GM23338 (cell line): ENCODE data around the gene PTPRN2. TPM values are rescaled to one million over a fixed set of nuclear protein-coding genes. Genes with fewer than 3 reads are reported as not detected.

Source experiments
- ATAC-seq: fragments of 200-7000 bp; cut with Tn5 transposase; 3 replicates; pipeline ENCODE4 v1.9.1; 2020
- DNase-seq: peaks from one replicate; pipeline ENCODE4 v3.0.0-alpha.2; 2015; ENCODE audit warnings: low spot score
- H2AFZ ChIP-seq: fragments of 200-600 bp; sonication (generic); 2 replicates; pipeline ENCODE4 v1.8.0; 2016; ENCODE audit warnings: antibody characterized with exemption, mild to moderate bottlenecking, moderate library complexity
- H3F3A ChIP-seq: fragments of 200-600 bp; sonication (generic); replicated peaks from 2 replicates; pipeline ENCODE4 v1.8.0; 2017; ENCODE audit warnings: antibody characterized with exemption, mixed run types, low read depth
- H3K27ac ChIP-seq: fragments of 200-600 bp; sonication (generic); 2 replicates; pipeline ENCODE4 v1.6.1; 2016; ENCODE audit warnings: low read depth
- H3K27me3 ChIP-seq: fragments of 200-600 bp; sonication (generic); 2 replicates; pipeline ENCODE4 v1.8.0; 2016; ENCODE audit warnings: mild to moderate bottlenecking, mixed run types, moderate library complexity; ENCODE audit not compliant: insufficient read depth
- H3K36me3 ChIP-seq: fragments of 200-600 bp; sonication (generic); 2 replicates; pipeline ENCODE4 v1.8.0; 2016; ENCODE audit warnings: mild to moderate bottlenecking; ENCODE audit not compliant: insufficient read depth
- H3K4me1 ChIP-seq: fragments of 200-600 bp; sonication (generic); 2 replicates; pipeline ENCODE4 v1.8.0; 2016; ENCODE audit warnings: mild to moderate bottlenecking, moderate library complexity; ENCODE audit not compliant: insufficient read depth
- H3K4me2 ChIP-seq: fragments of 200-600 bp; sonication (generic); 2 replicates; pipeline ENCODE4 v1.7.1; 2017; ENCODE audit warnings: mixed run types
- H3K4me3 ChIP-seq: fragments of 200-600 bp; sonication (generic); 2 replicates; pipeline ENCODE4 v1.6.1; 2016; ENCODE audit warnings: mixed run types
- H3K79me2 ChIP-seq: fragments of 200-600 bp; sonication (generic); replicated peaks from 2 replicates; pipeline ENCODE4 v1.8.0; 2017; ENCODE audit warnings: mild to moderate bottlenecking; ENCODE audit not compliant: insufficient read depth
- H3K9me2 ChIP-seq: fragments of 200-600 bp; sonication (generic); 2 replicates; pipeline ENCODE4 v1.8.0; 2017; ENCODE audit not compliant: insufficient read depth
- H4K20me1 ChIP-seq: fragments of 200-600 bp; sonication (generic); replicated peaks from 2 replicates; pipeline ENCODE4 v1.8.0; 2017; ENCODE audit warnings: mild to moderate bottlenecking; ENCODE audit not compliant: insufficient read depth
- H3K27ac Mint-ChIP-seq: 2 replicates; pipeline ENCODE4 v1.8.0; 2020; ENCODE audit warnings: inconsistent platforms, mild to moderate bottlenecking, moderate library complexity, mixed read lengths
- H3K27me3 Mint-ChIP-seq: 3 replicates; pipeline ENCODE4 v1.8.0; 2022; ENCODE audit warnings: low read depth, mild to moderate bottlenecking, moderate library complexity, mixed read lengths, inconsistent platforms; ENCODE audit not compliant: insufficient read depth, poor library complexity
- H3K36me3 Mint-ChIP-seq: 3 replicates; pipeline ENCODE4 v1.8.0; 2021; ENCODE audit warnings: low read depth, mild to moderate bottlenecking, inconsistent platforms, moderate library complexity, mixed read lengths
- H3K4me1 Mint-ChIP-seq: 3 replicates; pipeline ENCODE4 v1.8.0; 2020; ENCODE audit warnings: mild to moderate bottlenecking, inconsistent platforms, mixed read lengths
- H3K4me3 Mint-ChIP-seq: 3 replicates; pipeline ENCODE4 v1.8.0; 2021; ENCODE audit warnings: moderate library complexity, mild to moderate bottlenecking, inconsistent platforms, mixed read lengths
- H3K9me3 Mint-ChIP-seq: 3 replicates; pipeline ENCODE4 v1.8.0; 2020; ENCODE audit warnings: moderate library complexity, mild to moderate bottlenecking, inconsistent platforms, mixed read lengths
- CREB1 ChIP-seq: fragments of 250-450 bp; sonication (Bioruptor Pico); IDR thresholded peaks from 2 replicates; pipeline ENCODE4 v1.5.0; 2020; ENCODE audit warnings: low read depth, mild to moderate bottlenecking, moderate library complexity
- EZH2 ChIP-seq: fragments of 200-600 bp; sonication (generic); IDR thresholded peaks from one replicate; pipeline ENCODE4 v1.8.0; 2017; ENCODE audit warnings: antibody characterized with exemption, mild to moderate bottlenecking, low read depth; ENCODE audit not compliant: unreplicated experiment
- EZH2phosphoT487 ChIP-seq: fragments of 200-600 bp; sonication (generic); IDR thresholded peaks from one replicate; pipeline ENCODE4 v1.8.1; 2018; ENCODE audit warnings: antibody characterized with exemption; ENCODE audit not compliant: unreplicated experiment
- JUNB ChIP-seq: IDR thresholded peaks from one replicate; pipeline ENCODE4 v1.6.1; 2016; ENCODE audit warnings: antibody characterized with exemption; ENCODE audit not compliant: unreplicated experiment
- NANOG ChIP-seq: IDR thresholded peaks from 2 replicates; pipeline ENCODE4 v1.6.1; 2016; ENCODE audit warnings: antibody characterized with exemption, borderline replicate concordance
- POLR2AphosphoS5 ChIP-seq: IDR thresholded peaks from 2 replicates; pipeline ENCODE4 v1.6.1; 2016; ENCODE audit warnings: antibody characterized with exemption, low read depth
- STAT1 ChIP-seq: IDR thresholded peaks from one replicate; pipeline ENCODE4 v1.6.1; 2016; ENCODE audit warnings: antibody characterized with exemption; ENCODE audit not compliant: unreplicated experiment
- ZNF114 ChIP-seq: fragments of 250-450 bp; sonication (Bioruptor Pico); IDR thresholded peaks from 2 replicates; pipeline ENCODE4 v1.5.0; 2020; ENCODE audit warnings: mild to moderate bottlenecking, moderate library complexity
- ZNF331 ChIP-seq: fragments of 250-450 bp; sonication (Bioruptor Pico); IDR thresholded peaks from 2 replicates; pipeline ENCODE4 v1.5.0; 2020; ENCODE audit warnings: low read depth, mild to moderate bottlenecking, moderate library complexity
- polyA plus RNA-seq: library from polyadenylated mRNA; unstranded; fragments of >200 nt; fragmentation: Nextera tagmentation; extraction: Ambion mirVana; gene quantifications from 2 replicates; pipeline ENCODE4 v1.2.1, GENCODE V29; 2016
- total RNA-seq: library from RNA; depleted of rRNA; stranded (reverse); fragments of >200 nt; shearing (Covaris generic); gene quantifications from 2 replicates; pipeline ENCODE4 v1.2.3, GENCODE V29; 2014
- TF ChIP-seq, protein P1 (sequence below): fragments of 250-450 bp; sonication (Bioruptor Pico); IDR thresholded peaks from 2 replicates; pipeline ENCODE4 v1.5.0; 2020; ENCODE audit warnings: mild to moderate bottlenecking, moderate library complexity
- TF ChIP-seq, protein P2 (sequence below): IDR thresholded peaks from one replicate; pipeline ENCODE4 v1.6.1; 2018; ENCODE audit warnings: antibody characterized with exemption; ENCODE audit not compliant: unreplicated experiment
- TF ChIP-seq, protein P3 (sequence below): IDR thresholded peaks from 2 replicates; pipeline ENCODE4 v1.6.1; 2016; ENCODE audit warnings: antibody characterized with exemption
- TF ChIP-seq, protein P4 (sequence below), 2 experiments: fragments of 200-600 bp in 1 of 2; sonication (generic) in 1 of 2; conservative IDR thresholded peaks; 2 replicates each; pipeline versions ENCODE4 v1.5.1 to v1.6.1; 2016 to 2017; ENCODE audit warnings: antibody characterized with exemption in 2 of 2, low read depth in 2 of 2, mild to moderate bottlenecking in 2 of 2, moderate library complexity in 1 of 2

Gene PTPRN2
- total and polyA plus RNA-seq, 2 experiments from 2014 or later: 0.87 to 4.0 TPM

DNA sequence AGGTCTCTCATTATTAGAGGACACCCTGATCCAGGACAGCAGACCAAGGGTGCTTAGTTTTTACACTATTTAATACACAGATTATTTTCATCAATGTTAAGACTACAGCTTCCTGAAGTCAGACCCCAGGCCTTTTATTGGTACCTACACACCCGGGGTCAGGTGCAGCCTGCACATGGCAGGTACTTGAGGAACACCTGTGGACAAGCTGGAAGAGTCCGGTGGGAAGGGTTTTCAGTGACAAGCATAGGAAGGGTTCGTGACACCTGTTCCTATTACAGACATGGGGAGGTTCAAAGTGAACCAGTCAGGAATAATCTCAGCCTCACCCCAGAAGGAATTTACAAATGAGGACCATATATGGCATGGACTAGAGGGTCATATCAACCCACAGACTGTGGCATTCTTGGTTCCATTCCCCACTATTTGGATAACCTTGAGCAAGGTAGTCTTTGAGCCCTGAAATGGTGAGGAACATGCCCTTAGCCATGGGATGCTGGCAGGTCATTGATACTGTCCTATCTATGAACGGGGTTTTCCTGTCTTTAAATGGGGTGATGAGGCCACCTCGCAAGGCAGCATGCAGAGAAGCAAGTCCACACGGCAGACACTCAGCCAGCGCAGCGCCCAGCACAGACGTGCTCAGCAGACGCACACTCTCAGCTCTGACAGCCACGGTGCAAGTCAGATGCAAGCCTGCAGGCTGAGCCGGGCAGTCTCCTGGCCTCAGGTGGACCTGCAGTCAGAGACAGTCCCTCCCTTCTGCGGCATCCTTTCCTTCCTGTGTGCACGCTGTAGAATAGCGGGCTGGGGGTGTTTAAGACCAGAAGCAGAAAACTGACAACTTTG is 624.9 kb downstream of the PTPRN2 start:
- no peak for DNase-seq
- Histone ChIP-seq H3K4me2 (no peak overlapping the region), H3F3A (no peaks in the 10 kb centered on the region), H3K4me1 (no peaks in the 10 kb centered on the region), H3K36me3 (peaks cover 3% of the 10 kb centered on the region), H2AFZ (no peak overlapping the region), H3K27ac (no peak overlapping the region), H3K4me3 (no peak overlapping the region), H3K9me2 (no peaks in the 10 kb centered on the region), H3K79me2 (no peaks in the 10 kb centered on the region), H4K20me1 (no peaks in the 10 kb centered on the region), H3K27me3 (no peaks in the 10 kb centered on the region)
- peaks cover 44% of the 10 kb centered on the region for H3K36me3 Mint-ChIP-seq
- TF ChIP-seq ZNF331 (CRISPR knock-in tag) (no peak), NANOG (no peak), EZH2 (no peak), EZH2phosphoT487 (no peak), ZNF114 (CRISPR knock-in tag) (no peak), JUNB (no peak), STAT1 (no peak), POLR2AphosphoS5 (no peak), CREB1 (CRISPR knock-in tag) (no peak)
- TF ChIP-seq, protein P1, sequence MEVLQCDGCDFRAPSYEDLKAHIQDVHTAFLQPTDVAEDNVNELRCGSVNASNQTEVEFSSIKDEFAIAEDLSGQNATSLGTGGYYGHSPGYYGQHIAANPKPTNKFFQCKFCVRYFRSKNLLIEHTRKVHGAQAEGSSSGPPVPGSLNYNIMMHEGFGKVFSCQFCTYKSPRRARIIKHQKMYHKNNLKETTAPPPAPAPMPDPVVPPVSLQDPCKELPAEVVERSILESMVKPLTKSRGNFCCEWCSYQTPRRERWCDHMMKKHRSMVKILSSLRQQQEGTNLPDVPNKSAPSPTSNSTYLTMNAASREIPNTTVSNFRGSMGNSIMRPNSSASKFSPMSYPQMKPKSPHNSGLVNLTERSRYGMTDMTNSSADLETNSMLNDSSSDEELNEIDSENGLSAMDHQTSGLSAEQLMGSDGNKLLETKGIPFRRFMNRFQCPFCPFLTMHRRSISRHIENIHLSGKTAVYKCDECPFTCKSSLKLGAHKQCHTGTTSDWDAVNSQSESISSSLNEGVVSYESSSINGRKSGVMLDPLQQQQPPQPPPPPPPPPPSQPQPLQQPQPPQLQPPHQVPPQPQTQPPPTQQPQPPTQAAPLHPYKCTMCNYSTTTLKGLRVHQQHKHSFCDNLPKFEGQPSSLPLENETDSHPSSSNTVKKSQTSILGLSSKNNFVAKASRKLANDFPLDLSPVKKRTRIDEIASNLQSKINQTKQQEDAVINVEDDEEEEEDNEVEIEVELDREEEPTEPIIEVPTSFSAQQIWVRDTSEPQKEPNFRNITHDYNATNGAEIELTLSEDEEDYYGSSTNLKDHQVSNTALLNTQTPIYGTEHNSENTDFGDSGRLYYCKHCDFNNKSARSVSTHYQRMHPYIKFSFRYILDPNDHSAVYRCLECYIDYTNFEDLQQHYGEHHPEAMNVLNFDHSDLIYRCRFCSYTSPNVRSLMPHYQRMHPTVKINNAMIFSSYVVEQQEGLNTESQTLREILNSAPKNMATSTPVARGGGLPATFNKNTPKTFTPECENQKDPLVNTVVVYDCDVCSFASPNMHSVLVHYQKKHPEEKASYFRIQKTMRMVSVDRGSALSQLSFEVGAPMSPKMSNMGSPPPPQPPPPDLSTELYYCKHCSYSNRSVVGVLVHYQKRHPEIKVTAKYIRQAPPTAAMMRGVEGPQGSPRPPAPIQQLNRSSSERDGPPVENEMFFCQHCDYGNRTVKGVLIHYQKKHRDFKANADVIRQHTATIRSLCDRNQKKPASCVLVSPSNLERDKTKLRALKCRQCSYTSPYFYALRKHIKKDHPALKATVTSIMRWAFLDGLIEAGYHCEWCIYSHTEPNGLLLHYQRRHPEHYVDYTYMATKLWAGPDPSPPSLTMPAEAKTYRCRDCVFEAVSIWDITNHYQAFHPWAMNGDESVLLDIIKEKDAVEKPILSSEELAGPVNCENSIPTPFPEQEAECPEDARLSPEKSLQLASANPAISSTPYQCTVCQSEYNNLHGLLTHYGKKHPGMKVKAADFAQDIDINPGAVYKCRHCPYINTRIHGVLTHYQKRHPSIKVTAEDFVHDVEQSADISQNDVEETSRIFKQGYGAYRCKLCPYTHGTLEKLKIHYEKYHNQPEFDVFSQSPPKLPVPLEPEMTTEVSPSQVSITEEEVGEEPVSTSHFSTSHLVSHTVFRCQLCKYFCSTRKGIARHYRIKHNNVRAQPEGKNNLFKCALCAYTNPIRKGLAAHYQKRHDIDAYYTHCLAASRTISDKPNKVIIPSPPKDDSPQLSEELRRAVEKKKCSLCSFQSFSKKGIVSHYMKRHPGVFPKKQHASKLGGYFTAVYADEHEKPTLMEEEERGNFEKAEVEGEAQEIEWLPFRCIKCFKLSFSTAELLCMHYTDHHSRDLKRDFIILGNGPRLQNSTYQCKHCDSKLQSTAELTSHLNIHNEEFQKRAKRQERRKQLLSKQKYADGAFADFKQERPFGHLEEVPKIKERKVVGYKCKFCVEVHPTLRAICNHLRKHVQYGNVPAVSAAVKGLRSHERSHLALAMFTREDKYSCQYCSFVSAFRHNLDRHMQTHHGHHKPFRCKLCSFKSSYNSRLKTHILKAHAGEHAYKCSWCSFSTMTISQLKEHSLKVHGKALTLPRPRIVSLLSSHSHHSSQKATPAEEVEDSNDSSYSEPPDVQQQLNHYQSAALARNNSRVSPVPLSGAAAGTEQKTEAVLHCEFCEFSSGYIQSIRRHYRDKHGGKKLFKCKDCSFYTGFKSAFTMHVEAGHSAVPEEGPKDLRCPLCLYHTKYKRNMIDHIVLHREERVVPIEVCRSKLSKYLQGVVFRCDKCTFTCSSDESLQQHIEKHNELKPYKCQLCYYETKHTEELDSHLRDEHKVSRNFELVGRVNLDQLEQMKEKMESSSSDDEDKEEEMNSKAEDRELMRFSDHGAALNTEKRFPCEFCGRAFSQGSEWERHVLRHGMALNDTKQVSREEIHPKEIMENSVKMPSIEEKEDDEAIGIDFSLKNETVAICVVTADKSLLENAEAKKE (CRISPR knock-in tag): no peak
- TF ChIP-seq, protein P2, sequence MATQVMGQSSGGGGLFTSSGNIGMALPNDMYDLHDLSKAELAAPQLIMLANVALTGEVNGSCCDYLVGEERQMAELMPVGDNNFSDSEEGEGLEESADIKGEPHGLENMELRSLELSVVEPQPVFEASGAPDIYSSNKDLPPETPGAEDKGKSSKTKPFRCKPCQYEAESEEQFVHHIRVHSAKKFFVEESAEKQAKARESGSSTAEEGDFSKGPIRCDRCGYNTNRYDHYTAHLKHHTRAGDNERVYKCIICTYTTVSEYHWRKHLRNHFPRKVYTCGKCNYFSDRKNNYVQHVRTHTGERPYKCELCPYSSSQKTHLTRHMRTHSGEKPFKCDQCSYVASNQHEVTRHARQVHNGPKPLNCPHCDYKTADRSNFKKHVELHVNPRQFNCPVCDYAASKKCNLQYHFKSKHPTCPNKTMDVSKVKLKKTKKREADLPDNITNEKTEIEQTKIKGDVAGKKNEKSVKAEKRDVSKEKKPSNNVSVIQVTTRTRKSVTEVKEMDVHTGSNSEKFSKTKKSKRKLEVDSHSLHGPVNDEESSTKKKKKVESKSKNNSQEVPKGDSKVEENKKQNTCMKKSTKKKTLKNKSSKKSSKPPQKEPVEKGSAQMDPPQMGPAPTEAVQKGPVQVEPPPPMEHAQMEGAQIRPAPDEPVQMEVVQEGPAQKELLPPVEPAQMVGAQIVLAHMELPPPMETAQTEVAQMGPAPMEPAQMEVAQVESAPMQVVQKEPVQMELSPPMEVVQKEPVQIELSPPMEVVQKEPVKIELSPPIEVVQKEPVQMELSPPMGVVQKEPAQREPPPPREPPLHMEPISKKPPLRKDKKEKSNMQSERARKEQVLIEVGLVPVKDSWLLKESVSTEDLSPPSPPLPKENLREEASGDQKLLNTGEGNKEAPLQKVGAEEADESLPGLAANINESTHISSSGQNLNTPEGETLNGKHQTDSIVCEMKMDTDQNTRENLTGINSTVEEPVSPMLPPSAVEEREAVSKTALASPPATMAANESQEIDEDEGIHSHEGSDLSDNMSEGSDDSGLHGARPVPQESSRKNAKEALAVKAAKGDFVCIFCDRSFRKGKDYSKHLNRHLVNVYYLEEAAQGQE: no peak
- TF ChIP-seq, protein P3, sequence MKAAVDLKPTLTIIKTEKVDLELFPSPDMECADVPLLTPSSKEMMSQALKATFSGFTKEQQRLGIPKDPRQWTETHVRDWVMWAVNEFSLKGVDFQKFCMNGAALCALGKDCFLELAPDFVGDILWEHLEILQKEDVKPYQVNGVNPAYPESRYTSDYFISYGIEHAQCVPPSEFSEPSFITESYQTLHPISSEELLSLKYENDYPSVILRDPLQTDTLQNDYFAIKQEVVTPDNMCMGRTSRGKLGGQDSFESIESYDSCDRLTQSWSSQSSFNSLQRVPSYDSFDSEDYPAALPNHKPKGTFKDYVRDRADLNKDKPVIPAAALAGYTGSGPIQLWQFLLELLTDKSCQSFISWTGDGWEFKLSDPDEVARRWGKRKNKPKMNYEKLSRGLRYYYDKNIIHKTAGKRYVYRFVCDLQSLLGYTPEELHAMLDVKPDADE: no peak
- TF ChIP-seq, protein P4, sequence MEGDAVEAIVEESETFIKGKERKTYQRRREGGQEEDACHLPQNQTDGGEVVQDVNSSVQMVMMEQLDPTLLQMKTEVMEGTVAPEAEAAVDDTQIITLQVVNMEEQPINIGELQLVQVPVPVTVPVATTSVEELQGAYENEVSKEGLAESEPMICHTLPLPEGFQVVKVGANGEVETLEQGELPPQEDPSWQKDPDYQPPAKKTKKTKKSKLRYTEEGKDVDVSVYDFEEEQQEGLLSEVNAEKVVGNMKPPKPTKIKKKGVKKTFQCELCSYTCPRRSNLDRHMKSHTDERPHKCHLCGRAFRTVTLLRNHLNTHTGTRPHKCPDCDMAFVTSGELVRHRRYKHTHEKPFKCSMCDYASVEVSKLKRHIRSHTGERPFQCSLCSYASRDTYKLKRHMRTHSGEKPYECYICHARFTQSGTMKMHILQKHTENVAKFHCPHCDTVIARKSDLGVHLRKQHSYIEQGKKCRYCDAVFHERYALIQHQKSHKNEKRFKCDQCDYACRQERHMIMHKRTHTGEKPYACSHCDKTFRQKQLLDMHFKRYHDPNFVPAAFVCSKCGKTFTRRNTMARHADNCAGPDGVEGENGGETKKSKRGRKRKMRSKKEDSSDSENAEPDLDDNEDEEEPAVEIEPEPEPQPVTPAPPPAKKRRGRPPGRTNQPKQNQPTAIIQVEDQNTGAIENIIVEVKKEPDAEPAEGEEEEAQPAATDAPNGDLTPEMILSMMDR (conservative IDR thresholded peaks at IDR 0.05; ENCODE audit: low read depth in 2 of 2): no peak
- ATAC-seq: no peak
- no peak overlapping the region for H3K27ac Mint-ChIP-seq
- no peaks in the 10 kb centered on the region for H3K4me1 Mint-ChIP-seq
- peaks cover 40% of the 10 kb centered on the region; the same call in 2 of the 3 replicates for H3K9me3 Mint-ChIP-seq
- no peak overlapping the region for H3K4me3 Mint-ChIP-seq
- peaks cover 4% of the 10 kb centered on the region for H3K27me3 Mint-ChIP-seq
